Subcutaneous abdominal adipose tissue (tissue), 5 donors: ENCODE measurements around the gene TNFRSF6B.
"Not testable (repeated sequence)": the region's sequence is repeated elsewhere in the genome, so short reads cannot be mapped to it uniquely, and the experiment has no call there.

Experiments used
- H3K27ac ChIP-seq: one replicate; pipeline ENCODE4 v1.7.0; 2013; ENCODE audit warnings: low read depth, mild to moderate bottlenecking, inconsistent platforms, low read length, moderate library complexity
- H3K27me3 ChIP-seq, 5 donors: one replicate each; pipeline ENCODE4 v1.7.0; 2013; ENCODE audit warnings: low read length in 5 of 5, inconsistent platforms in 1 of 5; ENCODE audit not compliant: control insufficient read depth in 5 of 5, insufficient read depth in 4 of 5
- H3K36me3 ChIP-seq, 5 donors: one replicate each; pipeline ENCODE4 v1.7.0; 2013; ENCODE audit warnings: low read length in 5 of 5; ENCODE audit not compliant: control insufficient read depth in 5 of 5, insufficient read depth in 5 of 5
- H3K4me1 ChIP-seq, 5 donors: one replicate each; pipeline ENCODE4 v1.7.0; 2013; ENCODE audit warnings: low read length in 5 of 5, mild to moderate bottlenecking in 3 of 5, moderate library complexity in 1 of 5; ENCODE audit not compliant: control insufficient read depth in 5 of 5, insufficient read depth in 5 of 5
- H3K4me3 ChIP-seq, 5 donors: one replicate each; pipeline ENCODE4 v1.7.0; 2013; ENCODE audit warnings: low read length in 5 of 5, low read depth in 1 of 5
- H3K9ac ChIP-seq, 5 donors: one replicate each; pipeline ENCODE4 v1.7.0; 2013; ENCODE audit warnings: low read length in 5 of 5, mild to moderate bottlenecking in 4 of 5, moderate library complexity in 3 of 5
- H3K9me3 ChIP-seq, 5 donors: one replicate each; pipeline ENCODE4 v1.7.0; 2013; ENCODE audit warnings: low read length in 5 of 5; ENCODE audit not compliant: control insufficient read depth in 5 of 5
- donor health status: healthy.
- donor health status: healthy.
- donor health status: healthy.
- donor health status: healthy.
- donor health status: healthy.

The TNFRSF6B gene

GRCh38 chr20:63722967-63723622, 26.6 kb downstream of the TNFRSF6B start:
- peaks cover 6 to 25% (median 16%) of the 10 kb centered on the region in 5 donors for H3K36me3 ChIP-seq

GRCh38 chr20:63730189-63730733, 33.8 kb downstream of the TNFRSF6B start:
- H3K9me3 ChIP-seq, H3K9ac ChIP-seq, H3K27me3 ChIP-seq, H3K4me1 ChIP-seq, H3K4me3 ChIP-seq, H3K27ac ChIP-seq: not testable (repeated sequence)
- peaks cover 0 to 44% (median 25%) of the 10 kb centered on the region in 5 donors for H3K36me3 ChIP-seq

More at GRCh38 chr20:63722967-63723622, 26.6 kb downstream of the TNFRSF6B start:
- H3K27me3 ChIP-seq, H3K9ac ChIP-seq, H3K4me3 ChIP-seq, H3K4me1 ChIP-seq, H3K27ac ChIP-seq: not testable (repeated sequence)
- peaks cover 0 to 12% (median 9%) of the 10 kb centered on the region in 5 donors for H3K9me3 ChIP-seq

- peaks cover 0 to 56% (median 33%) of the 10 kb centered on the region in 5 donors for H3K36me3 ChIP-seq
- H3K9me3 ChIP-seq: no peaks in the 10 kb centered on the region
- no peak overlapping the region for H3K9ac ChIP-seq
- H3K27me3 ChIP-seq: no peaks in the 10 kb centered on the region
- H3K4me3 ChIP-seq: no peak overlapping the region
- H3K27ac ChIP-seq: no peak overlapping the region
- H3K4me1 ChIP-seq: peaks cover 0 to 10% (median 3%) of the 10 kb centered on the region in 5 donors
These were observed 35.0 kb downstream of the TNFRSF6B start for GRCh38 chr20:63731410-63731809.

GRCh38 chr20:63732118-63733095, 36.0 kb downstream of the TNFRSF6B start:
- H3K27ac ChIP-seq: no peak overlapping the region
- H3K36me3 ChIP-seq: peaks cover 0 to 54% (median 29%) of the 10 kb centered on the region in 5 donors
- peaks cover 2 to 14% (median 3%) of the 10 kb centered on the region in 5 donors for H3K4me1 ChIP-seq

GRCh38 chr20:63733117-63733516, 36.7 kb downstream of the TNFRSF6B start:
- Histone ChIP-seq H3K27me3 (no peaks in the 10 kb centered on the region), H3K9ac (no peak overlapping the region), H3K4me3 (no peak overlapping the region), H3K36me3 (peaks cover 0 to 53% (median 29%) of the 10 kb centered on the region in 5 donors), H3K27ac (no peak overlapping the region), H3K4me1 (peaks cover 2 to 21% (median 5%) of the 10 kb centered on the region in 5 donors), H3K9me3 (no peaks in the 10 kb centered on the region)

More at GRCh38 chr20:63732118-63733095, 36.0 kb downstream of the TNFRSF6B start:
- H3K4me3 ChIP-seq: no peak overlapping the region
- no peak overlapping the region for H3K9ac ChIP-seq
- H3K27me3 ChIP-seq: no peaks in the 10 kb centered on the region
- H3K9me3 ChIP-seq: no peaks in the 10 kb centered on the region

GRCh38 chr20:63733579-63734081, 37.2 kb downstream of the TNFRSF6B start:
- H3K9me3 ChIP-seq: no peaks in the 10 kb centered on the region
- peaks cover 2 to 26% (median 10%) of the 10 kb centered on the region in 5 donors for H3K4me1 ChIP-seq
- no peak overlapping the region for H3K27ac ChIP-seq
- no peak overlapping the region for H3K9ac ChIP-seq
- H3K36me3 ChIP-seq: peaks cover 0 to 51% (median 29%) of the 10 kb centered on the region in 5 donors
- no peaks in the 10 kb centered on the region for H3K27me3 ChIP-seq
- no peak overlapping the region for H3K4me3 ChIP-seq

- peaks cover 0 to 51% (median 29%) of the 10 kb centered on the region in 5 donors for H3K36me3 ChIP-seq
- H3K4me3 ChIP-seq: no peak overlapping the region
- no peaks in the 10 kb centered on the region for H3K27me3 ChIP-seq
- H3K9me3 ChIP-seq: no peaks in the 10 kb centered on the region
- no peak overlapping the region for H3K27ac ChIP-seq
- H3K9ac ChIP-seq: no peak overlapping the region
- H3K4me1 ChIP-seq: peaks cover 2 to 33% (median 16%) of the 10 kb centered on the region in 5 donors
These were observed 37.9 kb downstream of the TNFRSF6B start for GRCh38 chr20:63734111-63734945.

- H3K27me3 ChIP-seq: no peaks in the 10 kb centered on the region
- no peak overlapping the region for H3K27ac ChIP-seq
- peaks cover 2 to 33% (median 16%) of the 10 kb centered on the region in 5 donors for H3K4me1 ChIP-seq
- no peaks in the 10 kb centered on the region for H3K9me3 ChIP-seq
- no peak overlapping the region for H3K4me3 ChIP-seq
- no peak overlapping the region for H3K9ac ChIP-seq
- H3K36me3 ChIP-seq: peaks cover 0 to 51% (median 29%) of the 10 kb centered on the region in 5 donors
These were observed 38.8 kb downstream of the TNFRSF6B start for GRCh38 chr20:63734946-63735858.
